Endothelial cell (in vitro differentiated cells): Measurements from ENCODE around the gene CPLANE1. TPM values are rescaled to one million over a fixed set of nuclear protein-coding genes. Genes with fewer than 3 reads are reported as not detected.

Source experiments
- DNase-seq: peaks from one replicate; pipeline ENCODE4 v3.0.0; 2021; ENCODE audit warnings: low spot score
- H3K27ac Mint-ChIP-seq: one replicate; pipeline ENCODE4 v1.8.0; 2021; ENCODE audit warnings: mixed read lengths, inconsistent platforms; ENCODE audit not compliant: unreplicated experiment
- H3K27me3 Mint-ChIP-seq: one replicate; pipeline ENCODE4 v1.8.0; 2021; ENCODE audit warnings: mild to moderate bottlenecking, moderate library complexity, mixed read lengths, inconsistent platforms; ENCODE audit not compliant: unreplicated experiment
- H3K36me3 Mint-ChIP-seq: one replicate; pipeline ENCODE4 v1.8.0; 2021; ENCODE audit warnings: mild to moderate bottlenecking, low read depth, mixed read lengths, inconsistent platforms; ENCODE audit not compliant: unreplicated experiment
- H3K4me1 Mint-ChIP-seq: one replicate; pipeline ENCODE4 v1.8.0; 2021; ENCODE audit warnings: mild to moderate bottlenecking, mixed read lengths, inconsistent platforms; ENCODE audit not compliant: unreplicated experiment
- H3K4me3 Mint-ChIP-seq: one replicate; pipeline ENCODE4 v1.8.0; 2021; ENCODE audit warnings: mild to moderate bottlenecking, mixed read lengths, inconsistent platforms; ENCODE audit not compliant: unreplicated experiment
- H3K9me3 Mint-ChIP-seq: one replicate; pipeline ENCODE4 v1.8.0; 2021; ENCODE audit warnings: mixed read lengths, inconsistent platforms; ENCODE audit not compliant: unreplicated experiment
- CTCF ChIP-seq: fragments of 200-600 bp; sonication (generic); IDR thresholded peaks from one replicate; pipeline ENCODE4 v1.5.0; 2021; ENCODE audit warnings: antibody characterized with exemption; ENCODE audit not compliant: unreplicated experiment
- total RNA-seq: library from RNA; stranded (reverse); fragmentation: NEBNext Ultra II Directional; extraction: Animal tissue kit (Norgen Biotek cat#: 25700); gene quantifications from one replicate; pipeline ENCODE4 v1.2.1, GENCODE V29; 2021; ENCODE audit not compliant: unreplicated experiment

CPLANE1 gene
- total RNA-seq, 1 donor from 2014 or later: 25.8 TPM

- no peak for TF ChIP-seq CTCF
- no peak for DNase-seq
- Mint-ChIP-seq H3K9me3 (no peaks in the 10 kb centered on the region), H3K36me3 (peaks cover 4% of the 10 kb centered on the region), H3K4me1 (no peaks in the 10 kb centered on the region), H3K27ac (no peak overlapping the region), H3K27me3 (no peaks in the 10 kb centered on the region), H3K4me3 (no peak overlapping the region)
Measured at GRCh38 chr5:37190592-37190991, 58.6 kb downstream of the CPLANE1 start.

- Mint-ChIP-seq H3K27me3 (no peaks in the 10 kb centered on the region), H3K4me1 (no peaks in the 10 kb centered on the region), H3K36me3 (peaks cover 2% of the 10 kb centered on the region), H3K4me3 (no peak overlapping the region), H3K27ac (no peak overlapping the region), H3K9me3 (no peaks in the 10 kb centered on the region)
- no peak for DNase-seq
- TF ChIP-seq CTCF: no peak
Measured at GRCh38 chr5:37189355-37189754, 59.8 kb downstream of the CPLANE1 start.

- Mint-ChIP-seq H3K4me3 (no peak overlapping the region), H3K27me3 (no peaks in the 10 kb centered on the region), H3K27ac (no peak overlapping the region), H3K9me3 (no peaks in the 10 kb centered on the region), H3K36me3 (no peaks in the 10 kb centered on the region), H3K4me1 (no peaks in the 10 kb centered on the region)
- no peak for TF ChIP-seq CTCF
- no peak for DNase-seq
Measured at GRCh38 chr5:37187465-37187977, 61.7 kb downstream of the CPLANE1 start.

- H3K4me1 Mint-ChIP-seq: no peaks in the 10 kb centered on the region
- DNase-seq: no peak
- H3K27ac Mint-ChIP-seq: no peak overlapping the region
- no peaks in the 10 kb centered on the region for H3K36me3 Mint-ChIP-seq
- no peaks in the 10 kb centered on the region for H3K9me3 Mint-ChIP-seq
- no peaks in the 10 kb centered on the region for H3K27me3 Mint-ChIP-seq
- no peak overlapping the region for H3K4me3 Mint-ChIP-seq
- no peak for TF ChIP-seq CTCF
Measured at GRCh38 chr5:37184748-37185364, 64.3 kb downstream of the CPLANE1 start.

GRCh38 chr5:37182667-37183066 lies 66.5 kb downstream of the CPLANE1 start:
- TF ChIP-seq CTCF: no peak

More at GRCh38 chr5:37182667-37183066, 66.5 kb downstream of the CPLANE1 start:
- no peak overlapping the region for H3K4me3 Mint-ChIP-seq
- no peaks in the 10 kb centered on the region for H3K4me1 Mint-ChIP-seq
- H3K27me3 Mint-ChIP-seq: no peaks in the 10 kb centered on the region
- no peak overlapping the region for H3K27ac Mint-ChIP-seq
- H3K36me3 Mint-ChIP-seq: peaks cover 2% of the 10 kb centered on the region
- no peaks in the 10 kb centered on the region for H3K9me3 Mint-ChIP-seq
- DNase-seq: no peak
